Stimulated activated CD4-positive, alpha-beta T cell treated with anti-CD3 and anti-CD28 coated beads, Interleukin-12 subunit alpha, Interleukin-12 subunit beta, amount 100 ng/mL, for 24 hours (primary cell): ENCODE data around the gene C12orf50.
"Not testable (repeated sequence)": the region's sequence is repeated elsewhere in the genome, so short reads cannot be mapped to it uniquely, and the experiment has no call there.

Source experiments
- DNase-seq, 2 experiments: peaks; one replicate each; pipeline ENCODE4 v3.0.0-alpha.2; 2020; ENCODE audit warnings: low read depth in 2 of 2

The C12orf50 gene

DNA sequence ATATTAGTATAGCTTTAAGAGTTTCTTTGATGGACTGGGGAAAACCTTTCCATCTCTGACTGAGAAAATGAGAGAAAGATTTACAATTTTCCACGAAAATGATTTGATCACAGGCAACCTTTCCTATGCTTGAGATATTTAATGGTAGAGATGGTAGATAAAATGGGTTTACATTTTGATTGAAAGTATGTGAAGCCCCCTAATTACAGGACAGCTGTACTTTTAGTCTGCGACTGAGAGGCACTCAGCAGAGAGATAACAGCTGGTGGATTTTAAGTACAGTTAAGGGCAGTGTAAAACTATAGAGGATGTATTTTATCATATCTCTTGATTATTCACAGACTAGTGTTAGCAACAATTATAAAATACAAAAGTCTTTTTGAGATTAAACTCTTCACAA lies 40.7 kb downstream of the C12orf50 start:
- no peak for DNase-seq

DNA sequence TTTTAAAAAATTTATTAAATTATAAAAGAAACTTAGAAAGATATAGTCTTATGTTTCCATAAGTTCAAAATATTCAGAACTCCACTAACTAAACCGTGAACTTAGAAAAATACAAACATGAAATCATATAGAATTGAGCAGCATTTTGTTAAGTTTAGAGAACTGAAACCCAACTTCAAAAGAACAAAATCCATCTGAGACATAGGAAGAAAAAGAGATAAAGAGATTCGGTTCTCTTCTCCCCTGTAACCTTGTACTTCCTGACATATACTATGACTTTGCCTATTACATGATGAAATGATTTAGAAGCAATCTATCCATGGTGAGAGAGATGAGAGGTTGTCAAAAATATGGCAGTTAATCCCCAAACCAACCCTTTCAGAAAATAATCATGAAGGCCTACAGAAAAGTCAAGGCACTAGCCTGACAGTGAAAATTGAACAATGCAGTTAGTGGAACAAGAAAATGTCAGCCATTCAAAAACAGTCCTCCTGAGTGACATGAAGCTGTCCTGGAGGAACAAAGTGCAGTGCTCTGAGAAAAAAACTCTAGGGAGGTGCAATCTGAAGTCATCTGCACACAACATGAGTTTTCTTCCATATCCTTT lies 44.0 kb downstream of the C12orf50 start:
- no peak for DNase-seq

DNA sequence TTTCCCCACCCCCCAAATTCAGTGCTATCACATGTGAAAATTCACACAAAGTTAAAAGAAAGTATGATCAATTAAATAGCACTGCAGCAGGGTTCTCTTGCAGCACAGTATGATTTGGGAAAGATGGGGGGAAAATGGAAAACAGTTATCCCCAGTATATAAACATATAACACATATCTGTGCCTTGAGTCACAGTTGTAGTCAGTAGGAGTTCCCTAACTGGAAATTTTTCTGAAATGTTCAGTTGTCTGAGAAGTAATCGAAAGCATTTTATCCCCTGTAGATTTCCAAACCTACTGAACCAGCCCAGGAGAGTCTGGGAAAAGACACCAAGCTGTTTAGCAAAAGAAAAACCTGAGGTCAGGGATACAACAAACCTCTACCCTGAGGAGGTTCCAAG lies 47.0 kb downstream of the C12orf50 start:
- DNase-seq, result no peak

DNA sequence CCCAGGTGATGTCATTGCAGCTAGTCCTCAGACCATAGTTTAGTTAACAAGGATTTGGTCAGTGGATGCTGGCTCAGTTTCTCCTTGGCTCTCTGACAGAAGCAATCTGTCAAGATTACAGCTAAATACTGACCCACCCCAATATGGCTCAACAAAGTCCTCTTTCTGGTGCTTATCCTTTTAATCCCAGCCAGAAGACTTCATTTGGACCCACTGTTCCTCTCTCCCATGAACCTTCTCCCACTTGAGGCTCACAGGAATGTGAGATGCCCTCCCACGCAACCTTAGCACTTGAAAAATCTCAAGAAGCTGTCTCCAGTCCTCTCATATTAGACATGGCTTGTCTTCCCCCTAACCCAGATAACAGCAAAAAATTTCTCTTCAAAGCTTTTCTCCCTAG lies 47.7 kb downstream of the C12orf50 start:
- no peak for DNase-seq

GRCh38 chr12:87975879-87976278 lies 53.3 kb downstream of the C12orf50 start:
- DNase-seq, result no peak

DNA sequence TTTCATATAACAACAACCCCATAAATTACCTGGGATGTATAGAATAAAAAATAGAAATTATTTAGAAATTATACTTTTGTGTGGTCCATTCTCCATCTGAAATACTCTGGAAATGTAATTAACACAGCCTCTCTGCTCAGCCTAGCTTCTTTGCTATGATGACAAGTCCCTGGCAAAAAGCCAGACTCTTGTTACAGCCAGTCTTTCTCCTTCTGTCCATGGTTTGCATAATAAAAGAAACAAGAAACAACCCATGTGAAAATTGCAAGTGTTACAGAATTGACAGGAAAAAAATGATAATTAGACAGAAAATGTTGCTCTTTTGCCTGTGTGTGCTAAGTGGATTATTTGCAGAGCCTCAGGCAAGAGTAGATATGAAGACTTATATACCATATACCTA lies 61.3 kb downstream of the C12orf50 start:
- DNase-seq, result no peak

GRCh38 chr12:87960566-87960965 lies 68.6 kb downstream of the C12orf50 start:
- DNase-seq, result no peak

DNA sequence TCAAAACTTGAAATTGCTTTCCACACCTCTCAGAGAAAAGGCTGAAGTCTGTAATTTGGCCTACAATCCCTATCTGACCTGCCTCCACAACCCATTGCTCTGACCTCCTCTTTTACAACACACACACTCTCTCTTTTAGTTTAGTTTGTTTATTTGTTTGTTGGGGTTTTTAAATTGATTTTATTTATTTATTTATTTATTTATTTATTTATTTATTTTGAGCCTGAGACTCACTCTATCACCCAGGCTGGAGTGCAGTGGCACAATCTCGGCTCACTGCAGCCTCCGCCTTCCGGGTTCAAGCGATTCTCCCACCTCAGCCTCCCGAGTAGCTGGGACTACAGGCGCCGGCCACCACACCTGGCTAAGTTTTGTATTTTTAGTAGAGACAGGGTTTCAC lies 75.2 kb downstream of the C12orf50 start:
- not testable (repeated sequence) for DNase-seq

GRCh38 chr12:87953256-87953860 lies 75.8 kb downstream of the C12orf50 start:
- no peak for DNase-seq

DNA sequence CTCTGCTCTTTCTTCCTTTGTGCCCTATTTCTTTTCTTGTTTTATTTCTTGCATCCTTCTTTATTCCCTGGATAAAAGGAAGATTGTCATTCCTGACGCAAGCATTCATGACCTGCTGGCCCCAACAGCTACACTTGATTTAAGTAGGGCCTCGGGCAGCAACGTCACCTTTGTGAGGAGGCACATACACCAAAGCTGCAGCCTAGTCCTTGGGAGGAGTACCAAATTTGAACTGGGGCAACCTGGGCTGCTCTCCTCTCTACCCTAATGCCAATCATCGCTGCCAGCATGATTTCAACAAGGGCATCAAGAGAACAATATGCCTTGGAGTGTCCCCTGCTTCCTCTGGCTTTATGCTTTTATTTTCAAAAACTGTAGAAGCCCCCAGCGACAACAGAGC lies 76.4 kb downstream of the C12orf50 start:
- DNase-seq, result no peak

DNA sequence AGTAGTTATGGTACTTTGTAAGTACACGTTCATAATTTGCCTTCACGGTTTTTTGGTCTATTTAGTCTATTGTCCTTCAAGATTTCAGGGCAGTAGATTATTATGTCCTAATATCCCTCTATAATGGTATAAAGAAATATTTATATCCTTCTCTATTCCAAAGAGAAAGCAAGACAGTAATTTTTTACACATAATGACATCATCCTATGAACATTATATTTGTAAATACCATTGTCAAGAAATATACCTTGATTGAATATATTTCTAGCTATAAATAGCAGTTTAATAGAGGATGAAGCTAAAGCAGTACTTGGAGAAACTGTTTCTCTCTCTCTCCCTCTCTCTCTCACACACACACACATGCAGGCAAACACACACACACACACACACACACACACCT lies 77.0 kb downstream of the C12orf50 start:
- no peak for DNase-seq

GRCh38 chr12:87943762-87944161 lies 85.4 kb downstream of the C12orf50 start:
- no peak for DNase-seq

DNA sequence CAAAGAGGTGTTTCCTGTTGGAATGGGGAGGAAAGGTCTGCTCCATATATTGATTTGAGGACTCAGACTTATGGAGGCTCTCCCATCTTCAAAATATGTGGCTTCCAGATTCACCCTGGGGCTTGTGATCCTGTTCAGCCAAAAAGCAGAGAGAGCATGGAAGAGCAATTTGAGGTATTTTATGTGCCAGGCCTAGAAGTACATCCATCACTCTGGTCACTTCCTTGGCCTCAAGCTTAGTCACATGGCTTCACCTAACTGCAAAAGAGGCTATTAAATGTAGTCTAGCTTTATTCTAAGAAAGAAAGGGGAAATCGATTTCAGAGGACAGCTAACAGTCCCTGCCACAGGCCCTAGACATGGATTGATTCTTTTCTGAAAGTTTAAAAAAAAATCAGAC lies 86.2 kb downstream of the C12orf50 start:
- no peak for DNase-seq

DNA sequence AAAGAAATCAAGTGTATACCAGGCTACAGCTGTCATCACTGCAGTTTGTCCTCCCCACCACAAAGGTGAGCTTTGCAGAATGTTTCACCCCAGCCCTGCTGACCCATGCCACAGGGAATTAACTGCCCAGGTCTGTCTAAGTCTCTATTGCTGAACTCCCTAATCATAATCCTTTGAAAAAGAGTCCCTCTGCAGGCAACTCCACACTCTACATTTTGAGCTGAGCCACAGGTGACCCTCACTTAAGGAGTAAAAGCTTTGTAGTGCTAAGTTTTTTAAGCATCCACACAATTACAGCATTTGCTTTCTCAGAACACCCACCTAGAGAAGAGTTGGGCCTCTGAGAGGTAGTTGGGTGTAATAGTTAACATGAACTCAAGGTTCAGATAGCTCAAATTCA lies 90.0 kb downstream of the C12orf50 start:
- no peak for DNase-seq

- no peak for DNase-seq
These were observed 94.0 kb downstream of the C12orf50 start for GRCh38 chr12:87935216-87935615.

GRCh38 chr12:87933991-87934390 lies 95.2 kb downstream of the C12orf50 start:
- DNase-seq, result no peak

DNA sequence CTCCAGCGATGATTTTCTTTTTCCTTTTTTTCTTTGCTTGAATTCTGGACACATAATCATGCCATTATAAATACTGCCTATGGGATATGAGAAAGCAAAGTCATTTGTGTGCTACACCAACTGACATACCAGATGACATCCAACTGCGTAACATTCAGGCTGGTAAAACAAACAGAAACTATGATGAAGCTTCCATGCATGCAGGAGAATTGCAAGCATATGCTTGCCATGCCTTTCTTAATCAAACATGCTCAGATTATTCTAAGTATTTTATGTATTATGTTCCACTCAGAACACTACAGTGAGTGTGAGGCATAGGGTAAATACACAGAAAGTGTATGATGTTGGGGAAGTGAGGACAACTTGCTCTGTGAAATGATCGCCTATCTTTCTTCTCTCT lies 97.4 kb downstream of the C12orf50 start:
- no peak for DNase-seq

- no peak for DNase-seq
These were observed 98.6 kb downstream of the C12orf50 start for GRCh38 chr12:87930627-87931026.
